Effector memory CD8-positive, alpha-beta T cell (primary cell): ENCODE results near the gene PRSS22.
A peak's percentile ranks its signal among the peaks of the same experiment; 100 is the strongest.

Experiments
- ATAC-seq: fragments of 150-1000 bp; cut with Tn5 transposase; replicated peaks from 2 replicates; pipeline ENCODE4 v1.10.0; 2021; ENCODE audit warnings: mild to moderate bottlenecking, moderate library complexity
- DNase-seq, 3 experiments: peaks; one replicate each; pipeline ENCODE4 v3.0.0; 2021
- H3K27ac Mint-ChIP-seq, 2 donors: one replicate each; pipeline ENCODE4 v1.8.0; 2022; ENCODE audit warnings: mild to moderate bottlenecking in 2 of 2, mixed read lengths in 2 of 2, moderate library complexity in 2 of 2
- H3K27me3 Mint-ChIP-seq, 2 donors: one replicate each; pipeline ENCODE4 v1.8.0; 2022; ENCODE audit warnings: mixed read lengths in 2 of 2
- H3K36me3 Mint-ChIP-seq: one replicate; pipeline ENCODE4 v1.8.0; 2022; ENCODE audit warnings: mild to moderate bottlenecking, moderate library complexity, mixed read lengths; ENCODE audit not compliant: insufficient read depth
- H3K4me1 Mint-ChIP-seq, 2 donors: one replicate each; pipeline ENCODE4 v1.8.0; 2022; ENCODE audit warnings: low read depth in 2 of 2, mixed read lengths in 2 of 2
- H3K4me3 Mint-ChIP-seq, 2 donors: one replicate each; pipeline ENCODE4 v1.8.0; 2022; ENCODE audit warnings: mild to moderate bottlenecking in 2 of 2, mixed read lengths in 2 of 2, moderate library complexity in 2 of 2
- H3K9me3 Mint-ChIP-seq, 2 donors: one replicate each; pipeline ENCODE4 v1.8.0; 2022; ENCODE audit warnings: mixed read lengths in 2 of 2

PRSS22 gene

DNA sequence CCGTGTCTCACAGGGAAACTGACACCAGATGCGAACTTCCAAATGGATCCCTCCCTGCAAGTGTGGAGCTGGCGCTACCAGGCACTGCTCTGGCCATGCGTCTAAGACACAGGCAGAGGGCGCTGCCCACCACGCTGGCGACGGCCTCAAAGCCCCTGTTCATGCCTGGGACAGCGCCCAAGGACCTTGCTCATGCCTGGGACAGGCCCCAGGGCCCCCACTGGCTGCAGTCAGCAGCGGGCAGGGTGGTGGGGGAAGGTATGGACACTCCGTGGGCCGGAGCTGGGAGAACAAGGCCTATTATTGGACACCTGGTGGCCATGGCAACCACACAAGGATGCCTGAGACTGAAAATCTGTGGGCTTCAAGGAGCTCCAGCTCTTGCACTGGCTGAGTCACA lies 19.0 kb downstream of the PRSS22 start:
- H3K4me1 Mint-ChIP-seq: peaks cover 40 to 45% of the 10 kb centered on the region in 2 donors
- ATAC-seq: peak; percentile 62
- no peaks in the 10 kb centered on the region for H3K9me3 Mint-ChIP-seq
- peaks cover 0 to 7% of the 10 kb centered on the region in 2 donors for H3K27me3 Mint-ChIP-seq
- H3K4me3 Mint-ChIP-seq: peak overlapping the region in 1 of 2 donors; percentile 43
- H3K36me3 Mint-ChIP-seq: peaks cover 13% of the 10 kb centered on the region
- H3K27ac Mint-ChIP-seq: peak overlapping the region; percentile 85 to 93
- DNase-seq: peak; percentile 48 to 56 (median 51)

DNA sequence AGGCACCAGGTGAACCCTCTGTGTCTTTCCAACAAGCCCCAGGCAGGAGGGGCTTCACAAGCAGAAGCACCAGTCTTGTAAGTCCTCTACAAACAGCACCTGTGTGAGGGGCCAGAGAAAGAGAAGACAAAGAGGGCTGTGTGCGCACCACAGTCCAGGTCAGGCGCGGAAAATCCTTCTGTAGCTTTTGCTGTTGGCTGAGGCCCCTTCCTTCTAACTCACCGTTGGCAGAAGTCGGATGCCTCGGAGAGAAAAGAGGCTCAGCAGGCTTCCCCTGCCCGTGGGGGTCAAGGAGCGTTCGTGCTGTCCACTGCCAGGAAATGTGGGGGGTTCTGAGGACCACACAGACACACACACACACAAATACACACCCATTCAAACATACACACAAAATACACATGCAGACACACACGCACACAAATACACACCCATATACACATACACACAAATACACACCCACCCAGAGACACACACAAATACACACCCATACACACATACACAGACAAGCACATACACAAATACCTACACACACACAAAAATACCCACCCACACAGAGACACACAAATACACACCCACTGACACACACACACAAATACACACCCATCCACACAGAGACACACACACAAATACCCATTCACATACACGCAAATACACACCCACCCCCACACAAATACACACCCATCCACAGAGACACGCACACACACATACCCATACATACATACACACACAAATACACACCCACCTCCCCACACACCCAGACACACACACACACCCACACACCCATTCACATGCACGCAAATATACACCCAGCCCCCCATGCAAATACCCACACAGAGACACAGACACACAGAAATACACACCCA lies 21.1 kb downstream of the PRSS22 start:
- peaks cover 8 to 12% of the 10 kb centered on the region in 2 donors for H3K27me3 Mint-ChIP-seq
- peaks cover 4% of the 10 kb centered on the region for H3K36me3 Mint-ChIP-seq
- ATAC-seq: no peak
- DNase-seq: no peak
- H3K27ac Mint-ChIP-seq: peak overlapping the region; percentile 24 to 52
- H3K4me3 Mint-ChIP-seq: no peak overlapping the region
- no peaks in the 10 kb centered on the region for H3K9me3 Mint-ChIP-seq
- H3K4me1 Mint-ChIP-seq: peaks cover 27 to 30% of the 10 kb centered on the region in 2 donors

DNA sequence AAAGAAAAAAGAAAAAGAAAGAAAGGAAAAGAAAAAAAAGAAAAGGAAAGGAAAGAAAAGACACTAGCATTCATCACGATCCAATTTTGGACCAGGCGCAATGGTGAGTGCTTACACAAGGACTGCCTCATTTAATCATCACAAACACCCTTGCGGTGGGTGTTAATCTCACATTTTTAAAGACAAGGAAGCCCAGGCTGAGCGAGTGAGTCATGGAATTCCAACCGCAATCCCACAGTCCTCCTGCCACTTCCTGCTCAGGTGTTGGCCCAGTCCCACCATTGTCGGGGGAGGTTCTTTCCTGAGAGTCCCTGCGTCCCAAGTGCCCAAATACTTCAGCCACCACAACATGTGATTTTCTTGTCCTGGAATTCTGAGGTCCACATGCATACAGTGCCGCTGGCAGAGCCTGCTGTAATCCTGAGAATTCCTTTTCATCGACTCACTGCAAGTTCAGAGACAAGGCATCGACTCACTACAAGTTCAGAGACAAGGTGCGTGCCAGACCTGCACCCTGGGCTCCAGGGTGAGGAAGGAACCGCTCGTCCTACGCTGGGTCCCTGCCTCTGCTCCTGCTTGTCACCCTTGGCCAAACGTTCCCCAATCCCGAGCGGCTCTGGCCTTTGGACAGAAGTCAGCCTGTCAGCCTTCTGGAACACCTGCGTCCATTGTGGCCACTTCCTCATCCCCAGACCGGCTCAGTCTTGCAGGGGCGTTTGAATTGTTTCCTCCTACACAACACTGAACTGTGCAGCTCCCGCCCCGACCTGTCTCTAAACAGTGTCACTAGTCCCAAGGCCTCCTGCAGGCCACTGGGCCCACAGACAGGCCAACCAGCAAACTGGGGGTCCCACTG lies 22.1 kb downstream of the PRSS22 start:
- Mint-ChIP-seq H3K36me3 (peaks cover 4% of the 10 kb centered on the region), H3K27ac (peak overlapping the region in 1 of 2 donors; percentile 77), H3K27me3 (peaks cover 15 to 16% of the 10 kb centered on the region in 2 donors), H3K9me3 (no peaks in the 10 kb centered on the region), H3K4me1 (peaks cover 22 to 26% of the 10 kb centered on the region in 2 donors), H3K4me3 (no peak overlapping the region)
- ATAC-seq (no peak), DNase-seq (no peak)

DNA sequence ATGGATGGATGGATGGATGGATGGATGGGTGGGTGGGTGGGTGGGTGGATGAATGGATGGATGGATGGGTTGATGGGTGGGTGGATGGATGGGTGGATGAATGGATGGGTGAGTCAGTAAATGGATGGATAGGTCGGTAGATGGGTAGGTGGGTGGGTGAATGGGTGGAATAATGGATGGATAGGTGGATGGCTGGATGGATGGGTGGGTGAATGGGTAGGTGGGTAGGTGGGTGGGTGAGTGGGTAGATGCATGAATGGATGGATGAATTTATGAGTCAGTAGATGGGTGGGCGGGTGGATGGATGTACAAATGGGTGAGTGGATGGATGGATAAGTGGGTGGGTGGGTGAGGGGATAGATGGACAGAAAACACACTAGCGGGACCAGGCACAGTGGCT lies 23.0 kb downstream of the PRSS22 start:
- H3K27me3 Mint-ChIP-seq: peaks cover 19 to 21% of the 10 kb centered on the region in 2 donors
- H3K27ac Mint-ChIP-seq: peak overlapping the region in 1 of 2 donors; percentile 77
- DNase-seq (no peak), ATAC-seq (no peak)
- H3K36me3 Mint-ChIP-seq: peaks cover 4% of the 10 kb centered on the region
- no peak overlapping the region for H3K4me3 Mint-ChIP-seq
- no peaks in the 10 kb centered on the region for H3K9me3 Mint-ChIP-seq
- H3K4me1 Mint-ChIP-seq: peaks cover 17 to 23% of the 10 kb centered on the region in 2 donors

DNA sequence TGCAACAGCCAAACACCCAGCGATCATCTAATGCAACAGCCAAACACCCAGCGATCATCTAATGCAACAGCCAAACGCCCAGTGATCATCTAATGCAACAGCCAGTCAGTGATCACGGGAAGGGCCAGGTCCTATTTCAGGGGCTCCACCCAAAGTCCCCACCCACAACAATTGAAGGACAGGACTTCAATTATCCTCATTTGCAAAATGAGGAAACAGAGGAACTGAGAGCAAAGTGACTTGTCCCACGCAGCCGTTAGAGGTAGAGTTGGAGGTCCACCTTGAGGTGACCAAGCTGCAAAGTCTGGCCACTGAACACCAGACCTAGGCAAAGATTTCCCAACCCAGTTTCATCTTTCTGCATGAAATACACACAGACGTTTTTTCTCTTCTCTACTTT lies 24.2 kb downstream of the PRSS22 start:
- Mint-ChIP-seq H3K4me1 (peaks cover 6 to 13% of the 10 kb centered on the region in 2 donors), H3K36me3 (no peaks in the 10 kb centered on the region), H3K27me3 (peaks cover 22 to 25% of the 10 kb centered on the region in 2 donors), H3K27ac (no peak overlapping the region), H3K9me3 (no peaks in the 10 kb centered on the region), H3K4me3 (no peak overlapping the region)
- ATAC-seq (no peak), DNase-seq (no peak)

DNA sequence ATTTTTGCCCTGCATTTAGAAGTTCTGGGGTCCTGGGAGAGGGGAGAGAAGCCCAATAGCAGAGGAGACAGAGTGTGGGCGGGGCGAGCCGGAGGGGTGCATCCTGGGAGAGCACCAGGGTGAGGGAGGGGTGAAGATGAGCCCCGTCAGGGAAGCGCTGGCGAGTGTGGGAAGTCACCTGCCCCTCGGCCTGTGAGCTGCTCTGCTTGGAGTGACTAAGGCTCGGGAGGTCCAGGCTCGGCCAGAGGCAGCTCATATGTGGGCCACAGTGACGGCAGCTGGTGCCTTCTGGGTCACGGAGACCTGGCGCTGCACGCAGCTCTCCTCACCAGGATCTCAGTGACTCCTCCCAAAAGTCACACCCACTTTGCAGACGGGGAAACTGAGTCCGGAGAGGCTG lies 26.8 kb downstream of the PRSS22 start:
- no peak overlapping the region for H3K27ac Mint-ChIP-seq
- H3K4me1 Mint-ChIP-seq: peaks cover 0 to 1% of the 10 kb centered on the region in 2 donors
- no peak overlapping the region for H3K4me3 Mint-ChIP-seq
- no peaks in the 10 kb centered on the region for H3K9me3 Mint-ChIP-seq
- H3K36me3 Mint-ChIP-seq: peaks cover 4% of the 10 kb centered on the region
- ATAC-seq (no peak), DNase-seq (no peak)
- H3K27me3 Mint-ChIP-seq: peaks cover 16 to 39% of the 10 kb centered on the region in 2 donors

DNA sequence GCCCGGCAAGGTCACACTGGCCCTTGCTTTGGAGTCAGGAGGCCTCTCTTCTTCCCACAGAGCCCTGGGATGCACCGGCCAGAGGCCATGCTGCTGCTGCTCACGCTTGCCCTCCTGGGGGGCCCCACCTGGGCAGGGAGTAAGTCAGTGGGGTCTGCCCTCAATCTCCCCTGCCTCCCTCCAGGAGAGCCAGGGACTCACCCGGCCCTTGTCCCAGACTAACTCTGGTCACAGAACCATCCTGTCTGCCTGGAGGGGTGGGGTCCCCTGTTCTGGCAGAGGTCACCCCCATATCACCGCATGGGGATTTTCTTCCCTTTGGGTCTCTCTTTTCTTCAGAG lies 27.6 kb downstream of the PRSS22 start:
- H3K27me3 Mint-ChIP-seq: peaks cover 16 to 48% of the 10 kb centered on the region in 2 donors
- no peak overlapping the region for H3K27ac Mint-ChIP-seq
- DNase-seq (no peak), ATAC-seq (no peak)
- no peaks in the 10 kb centered on the region for H3K9me3 Mint-ChIP-seq
- peaks cover 4% of the 10 kb centered on the region for H3K36me3 Mint-ChIP-seq
- H3K4me1 Mint-ChIP-seq: peaks cover 0 to 1% of the 10 kb centered on the region in 2 donors
- H3K4me3 Mint-ChIP-seq: no peak overlapping the region

DNA sequence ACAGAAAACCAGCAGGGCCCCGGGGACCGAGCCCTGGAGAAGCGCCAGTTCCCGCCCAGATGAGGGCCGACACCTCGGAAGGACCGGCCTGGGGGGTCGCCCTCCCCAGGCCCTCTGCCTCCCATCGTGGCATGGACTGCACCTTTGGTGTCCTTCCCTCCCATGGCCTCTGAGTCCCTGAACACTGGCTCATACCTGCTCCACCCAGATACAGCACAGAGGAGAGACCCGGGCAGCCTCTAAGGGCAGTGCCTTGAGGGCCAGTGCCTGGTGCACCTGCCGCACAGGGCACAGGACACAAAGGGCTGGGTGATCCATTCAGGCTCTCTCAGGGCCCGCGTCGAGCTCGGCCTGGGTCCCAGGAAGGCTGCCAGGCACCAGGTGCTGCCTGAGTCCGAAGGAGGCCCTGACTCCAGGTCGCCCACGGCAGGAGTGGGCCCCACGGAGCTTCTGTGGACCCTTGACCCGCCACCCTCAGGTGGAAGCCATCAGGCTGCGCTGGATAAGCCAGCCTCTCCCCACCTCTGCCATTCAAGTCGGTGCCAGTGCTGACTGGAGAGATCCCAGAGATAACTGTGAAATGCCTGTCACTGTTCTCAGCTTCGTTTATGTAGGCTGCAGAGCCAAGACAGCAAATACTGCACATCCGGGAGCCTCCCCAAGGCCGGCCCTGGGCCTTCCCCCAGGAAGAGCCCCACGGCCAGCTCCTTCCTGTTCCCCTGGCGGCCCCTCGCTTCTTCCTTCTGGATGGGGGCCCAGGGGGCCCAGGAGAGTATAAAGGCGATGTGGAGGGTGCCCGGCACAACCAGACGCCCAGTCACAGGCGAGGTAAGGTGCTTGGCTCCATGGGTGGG lies 28.2 kb downstream of the PRSS22 start, which contains the start of gene ZG16B:
Gene ZG16B, plus strand, starts transcription at position 803 of the 854 bp plus-strand sequence. CDS start 139 bp downstream, outside the sequence.
- Mint-ChIP-seq H3K27me3 (peaks cover 21 to 54% of the 10 kb centered on the region in 2 donors), H3K9me3 (no peaks in the 10 kb centered on the region), H3K36me3 (peaks cover 4% of the 10 kb centered on the region), H3K27ac (no peak within 1 kb of the TSS), H3K4me1 (peaks cover 0 to 1% of the 10 kb centered on the region in 2 donors), H3K4me3 (no peak within 1 kb of the TSS)
- DNase-seq: no peak
- no peak for ATAC-seq

DNA sequence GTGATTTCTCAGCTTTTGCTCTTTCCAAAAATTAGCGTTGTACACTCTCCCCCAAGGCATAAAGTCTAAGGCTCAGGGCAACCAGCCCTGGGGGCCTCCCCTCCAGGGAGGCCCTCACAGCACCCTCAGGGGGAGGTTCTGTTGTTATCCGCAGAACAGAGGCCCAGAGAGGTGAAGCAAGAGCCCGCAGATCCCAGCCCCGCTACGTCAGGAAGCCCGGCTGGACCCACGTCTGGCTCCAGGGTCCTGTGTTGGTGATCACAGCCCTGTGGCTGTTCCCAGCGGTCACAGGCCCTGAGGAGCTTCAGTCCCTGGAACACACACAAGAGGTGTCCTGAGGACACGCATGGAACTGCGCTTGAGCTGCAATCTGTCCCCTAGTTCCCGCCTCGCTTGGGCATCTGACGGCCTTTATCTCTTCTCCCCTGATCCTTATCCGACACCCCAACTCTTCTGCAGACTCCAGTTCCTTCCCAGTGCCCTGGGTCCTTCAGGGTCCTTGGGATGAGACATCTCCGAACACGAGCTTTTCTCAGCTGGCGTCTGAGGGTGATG lies 29.0 kb downstream of the PRSS22 start:
- Mint-ChIP-seq H3K27me3 (peaks cover 21 to 56% of the 10 kb centered on the region in 2 donors), H3K9me3 (no peaks in the 10 kb centered on the region)

DNA sequence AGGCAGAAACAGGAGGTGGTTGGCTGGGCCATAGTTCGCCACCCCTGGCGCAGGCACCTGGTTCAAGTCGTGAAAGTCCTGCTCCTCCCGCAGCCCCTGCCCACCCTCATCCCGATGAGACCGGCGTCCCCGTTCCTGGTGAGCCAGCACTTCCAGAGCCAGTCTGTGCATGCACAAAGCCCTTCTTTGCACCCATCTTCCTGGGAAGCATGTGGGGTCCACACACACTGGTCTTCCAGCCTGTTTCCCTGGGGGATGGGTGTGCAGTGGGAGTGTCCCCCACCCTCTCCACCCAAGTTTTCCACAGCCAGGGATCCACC lies 29.5 kb downstream of the PRSS22 start:
- no peaks in the 10 kb centered on the region for H3K9me3 Mint-ChIP-seq
- peaks cover 4% of the 10 kb centered on the region for H3K36me3 Mint-ChIP-seq
- H3K27ac Mint-ChIP-seq: no peak overlapping the region
- H3K4me1 Mint-ChIP-seq: peaks cover 0 to 1% of the 10 kb centered on the region in 2 donors
- H3K4me3 Mint-ChIP-seq: no peak overlapping the region
- H3K27me3 Mint-ChIP-seq: peaks cover 21 to 56% of the 10 kb centered on the region in 2 donors
- ATAC-seq: no peak
- DNase-seq: no peak

More for the DNA sequence above, 29.0 kb downstream of the PRSS22 start:
- Mint-ChIP-seq H3K4me3 (no peak overlapping the region), H3K4me1 (peaks cover 0 to 1% of the 10 kb centered on the region in 2 donors), H3K36me3 (peaks cover 4% of the 10 kb centered on the region), H3K27ac (no peak overlapping the region)
- no peak for ATAC-seq
- DNase-seq: no peak

DNA sequence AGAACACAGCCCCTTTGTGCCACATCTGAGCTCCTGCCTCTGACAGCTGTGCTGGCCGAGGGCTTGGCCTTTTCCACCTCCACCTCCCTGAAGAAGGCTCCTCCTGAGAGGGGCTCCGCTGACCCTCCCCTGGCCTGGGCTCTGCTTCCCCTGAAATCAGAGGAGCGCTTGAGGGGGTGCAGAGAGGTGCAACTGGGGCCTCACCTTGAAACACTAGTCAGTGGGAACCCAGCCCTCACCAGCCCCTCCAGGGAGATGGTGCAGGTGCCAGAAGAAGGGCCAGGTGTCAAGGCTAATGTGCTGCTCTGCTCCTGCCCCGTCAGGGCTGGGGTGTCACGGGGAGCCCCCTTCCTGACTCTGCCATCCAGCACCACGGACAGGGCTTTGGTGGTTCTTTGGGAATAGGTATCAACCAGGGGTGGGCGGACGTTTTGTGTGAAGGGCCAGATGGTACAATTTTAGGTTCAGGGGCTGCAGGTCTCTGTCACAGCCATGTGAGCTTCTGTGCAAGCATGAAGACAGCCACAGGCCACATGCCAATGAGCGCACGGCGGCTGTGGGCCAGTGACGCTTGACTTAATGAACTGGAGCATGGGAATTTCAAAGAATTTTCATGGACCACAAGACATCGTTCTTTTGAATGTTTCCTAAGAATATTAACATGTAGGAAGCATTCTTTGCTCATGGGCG lies 30.0 kb downstream of the PRSS22 start:
- no peak overlapping the region for H3K4me3 Mint-ChIP-seq
- H3K27ac Mint-ChIP-seq: no peak overlapping the region
- peaks cover 4% of the 10 kb centered on the region for H3K36me3 Mint-ChIP-seq
- no peak for DNase-seq
- peaks cover 21 to 56% of the 10 kb centered on the region in 2 donors for H3K27me3 Mint-ChIP-seq
- H3K9me3 Mint-ChIP-seq: no peaks in the 10 kb centered on the region
- peaks cover 0 to 1% of the 10 kb centered on the region in 2 donors for H3K4me1 Mint-ChIP-seq
- no peak for ATAC-seq

DNA sequence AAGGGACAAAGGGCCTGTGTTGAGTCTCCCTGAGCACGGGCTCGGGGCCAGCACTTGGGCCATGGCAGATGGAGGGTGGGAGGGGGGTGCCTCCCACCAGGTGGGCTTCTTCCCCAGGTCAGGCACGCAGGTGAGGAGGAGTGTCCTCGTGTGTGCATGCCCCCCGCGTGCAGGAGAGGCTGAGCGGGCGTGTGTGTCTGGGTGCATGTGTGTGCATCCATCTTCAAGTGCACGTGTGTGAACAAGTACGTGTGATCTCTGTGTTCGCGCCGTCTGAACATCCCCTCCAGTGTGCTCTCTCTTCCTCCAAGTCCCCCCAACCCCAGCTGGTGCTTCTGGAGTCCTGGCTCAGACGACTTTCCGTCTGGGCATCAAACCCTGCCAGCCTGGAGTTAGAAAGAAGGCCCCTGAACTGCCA lies 30.6 kb downstream of the PRSS22 start:
- Mint-ChIP-seq H3K36me3 (peaks cover 4% of the 10 kb centered on the region), H3K27me3 (peaks cover 16 to 50% of the 10 kb centered on the region in 2 donors), H3K4me1 (peaks cover 0 to 1% of the 10 kb centered on the region in 2 donors), H3K9me3 (no peaks in the 10 kb centered on the region), H3K27ac (no peak overlapping the region), H3K4me3 (no peak overlapping the region)
- no peak for ATAC-seq
- DNase-seq: no peak
